HepG2 (cell line): ENCODE results near the gene IFIT2.

ENCODE experiments used
- CERS6 ChIP-seq: sonication (generic); formaldehyde crosslinking; IDR thresholded peaks from 2 replicates; pipeline ENCODE4 v1.5.0; 2020; ENCODE audit warnings: missing genetic modification reagents
- HCFC1 ChIP-seq: fragments of 150-350 bp; IDR thresholded peaks from 2 replicates; pipeline ENCODE4 v1.6.1; 2014; ENCODE audit warnings: low read depth, low read length
- HNRNPLL ChIP-seq: fragments of 200-400 bp; formaldehyde crosslinking; IDR thresholded peaks from 2 replicates; pipeline ENCODE4 v1.6.1; 2017; ENCODE audit warnings: mild to moderate bottlenecking, low read depth, low read length; ENCODE audit not compliant: poor library complexity, severe bottlenecking
- MAFG ChIP-seq: sonication (generic); formaldehyde crosslinking; IDR thresholded peaks from 2 replicates; pipeline ENCODE4 v1.5.1; 2020; ENCODE audit warnings: mild to moderate bottlenecking, missing genetic modification reagents
- SIX1 ChIP-seq: sonication (generic); formaldehyde crosslinking; IDR thresholded peaks from 2 replicates; pipeline ENCODE4 v1.4.0; 2020; ENCODE audit warnings: missing genetic modification reagents, borderline replicate concordance
- ZBTB43 ChIP-seq: sonication (generic); formaldehyde crosslinking; conservative IDR thresholded peaks from 2 replicates; pipeline ENCODE4 v1.4.0; 2020; ENCODE audit warnings: missing genetic modification reagents
- ZFP82 ChIP-seq: sonication (generic); formaldehyde crosslinking; IDR thresholded peaks from 2 replicates; pipeline ENCODE4 v1.5.1; 2020; ENCODE audit warnings: mild to moderate bottlenecking, missing genetic modification reagents, borderline replicate concordance
- ZNF232 ChIP-seq: sonication (generic); formaldehyde crosslinking; IDR thresholded peaks from 2 replicates; pipeline ENCODE4 v1.4.0; 2020; ENCODE audit warnings: missing genetic modification reagents, borderline replicate concordance
- ZNF841 ChIP-seq: sonication (generic); formaldehyde crosslinking; IDR thresholded peaks from 2 replicates; pipeline ENCODE4 v1.8.1; 2023; ENCODE audit warnings: missing genetic modification reagents, borderline replicate concordance
- ZUFSP ChIP-seq: sonication (generic); formaldehyde crosslinking; IDR thresholded peaks from 2 replicates; pipeline ENCODE4 v1.9.0; 2021; ENCODE audit warnings: missing genetic modification reagents, mild to moderate bottlenecking, borderline replicate concordance
- TF ChIP-seq, protein P1 (sequence below): sonication (generic); formaldehyde crosslinking; IDR thresholded peaks from 2 replicates; pipeline ENCODE4 v1.8.1; 2022; ENCODE audit warnings: low read depth, mild to moderate bottlenecking, missing genetic modification reagents
- TF ChIP-seq, protein P2 (sequence below): sonication (generic); formaldehyde crosslinking; IDR thresholded peaks from 2 replicates; pipeline ENCODE4 v1.8.1; 2023; ENCODE audit warnings: mild to moderate bottlenecking, missing genetic modification reagents, borderline replicate concordance
- TF ChIP-seq, protein P3 (sequence below): sonication (generic); formaldehyde crosslinking; IDR thresholded peaks from 2 replicates; pipeline ENCODE4 v1.5.0; 2020; ENCODE audit warnings: mild to moderate bottlenecking, missing genetic modification reagents, moderate library complexity

GRCh38 chr10:89310056-89310893, 8.4 kb downstream of the IFIT2 start:
- TF ChIP-seq ZNF232 (CRISPR knock-in tag) (no peak), SIX1 (CRISPR knock-in tag) (no peak), ZUFSP (CRISPR knock-in tag) (no peak), ZFP82 (CRISPR knock-in tag) (no peak), ZBTB43 (CRISPR knock-in tag) (no peak), HNRNPLL (no peak), ZNF841 (no peak), HCFC1 (no peak), MAFG (CRISPR knock-in tag) (no peak), CERS6 (CRISPR knock-in tag) (no peak)
- TF ChIP-seq, protein P1, sequence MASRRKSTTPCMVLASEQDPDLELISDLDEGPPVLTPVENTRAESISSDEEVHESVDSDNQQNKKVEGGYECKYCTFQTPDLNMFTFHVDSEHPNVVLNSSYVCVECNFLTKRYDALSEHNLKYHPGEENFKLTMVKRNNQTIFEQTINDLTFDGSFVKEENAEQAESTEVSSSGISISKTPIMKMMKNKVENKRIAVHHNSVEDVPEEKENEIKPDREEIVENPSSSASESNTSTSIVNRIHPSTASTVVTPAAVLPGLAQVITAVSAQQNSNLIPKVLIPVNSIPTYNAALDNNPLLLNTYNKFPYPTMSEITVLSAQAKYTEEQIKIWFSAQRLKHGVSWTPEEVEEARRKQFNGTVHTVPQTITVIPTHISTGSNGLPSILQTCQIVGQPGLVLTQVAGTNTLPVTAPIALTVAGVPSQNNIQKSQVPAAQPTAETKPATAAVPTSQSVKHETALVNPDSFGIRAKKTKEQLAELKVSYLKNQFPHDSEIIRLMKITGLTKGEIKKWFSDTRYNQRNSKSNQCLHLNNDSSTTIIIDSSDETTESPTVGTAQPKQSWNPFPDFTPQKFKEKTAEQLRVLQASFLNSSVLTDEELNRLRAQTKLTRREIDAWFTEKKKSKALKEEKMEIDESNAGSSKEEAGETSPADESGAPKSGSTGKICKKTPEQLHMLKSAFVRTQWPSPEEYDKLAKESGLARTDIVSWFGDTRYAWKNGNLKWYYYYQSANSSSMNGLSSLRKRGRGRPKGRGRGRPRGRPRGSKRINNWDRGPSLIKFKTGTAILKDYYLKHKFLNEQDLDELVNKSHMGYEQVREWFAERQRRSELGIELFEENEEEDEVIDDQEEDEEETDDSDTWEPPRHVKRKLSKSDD (CRISPR knock-in tag), result no peak
- TF ChIP-seq, protein P2, sequence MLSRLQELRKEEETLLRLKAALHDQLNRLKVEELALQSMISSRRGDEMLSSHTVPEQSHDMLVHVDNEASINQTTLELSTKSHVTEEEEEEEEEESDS (CRISPR knock-in tag), result no peak
- TF ChIP-seq, protein P3, sequence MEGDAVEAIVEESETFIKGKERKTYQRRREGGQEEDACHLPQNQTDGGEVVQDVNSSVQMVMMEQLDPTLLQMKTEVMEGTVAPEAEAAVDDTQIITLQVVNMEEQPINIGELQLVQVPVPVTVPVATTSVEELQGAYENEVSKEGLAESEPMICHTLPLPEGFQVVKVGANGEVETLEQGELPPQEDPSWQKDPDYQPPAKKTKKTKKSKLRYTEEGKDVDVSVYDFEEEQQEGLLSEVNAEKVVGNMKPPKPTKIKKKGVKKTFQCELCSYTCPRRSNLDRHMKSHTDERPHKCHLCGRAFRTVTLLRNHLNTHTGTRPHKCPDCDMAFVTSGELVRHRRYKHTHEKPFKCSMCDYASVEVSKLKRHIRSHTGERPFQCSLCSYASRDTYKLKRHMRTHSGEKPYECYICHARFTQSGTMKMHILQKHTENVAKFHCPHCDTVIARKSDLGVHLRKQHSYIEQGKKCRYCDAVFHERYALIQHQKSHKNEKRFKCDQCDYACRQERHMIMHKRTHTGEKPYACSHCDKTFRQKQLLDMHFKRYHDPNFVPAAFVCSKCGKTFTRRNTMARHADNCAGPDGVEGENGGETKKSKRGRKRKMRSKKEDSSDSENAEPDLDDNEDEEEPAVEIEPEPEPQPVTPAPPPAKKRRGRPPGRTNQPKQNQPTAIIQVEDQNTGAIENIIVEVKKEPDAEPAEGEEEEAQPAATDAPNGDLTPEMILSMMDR (CRISPR knock-in tag), result no peak
